ELR (cell line): ENCODE results near the gene CD276.
"Not testable (repeated sequence)": the region's sequence is repeated elsewhere in the genome, so short reads cannot be mapped to it uniquely, and the experiment has no call there.

Experiments
- DNase-seq: peaks from one replicate; pipeline ENCODE4 v3.0.0-alpha.2; 2015; ENCODE audit warnings: low read depth

CD276 gene

GRCh38 chr15:73684581-73685455 lies 635 bp downstream of the CD276 start:
- peak; percentile 69 for DNase-seq

- no peak for DNase-seq
Measured at GRCh38 chr15:73685981-73686380, 1.8 kb downstream of the CD276 start.

- DNase-seq = peak; percentile 94
Measured at GRCh38 chr15:73686781-73687256, 2.6 kb downstream of the CD276 start.

- DNase-seq = no peak
Measured at GRCh38 chr15:73687351-73687750, 3.2 kb downstream of the CD276 start.

GRCh38 chr15:73688455-73688854 lies 4.3 kb downstream of the CD276 start:
- peak; percentile 34 for DNase-seq

GRCh38 chr15:73691396-73691795 lies 7.2 kb downstream of the CD276 start:
- DNase-seq = peak; percentile 63

GRCh38 chr15:73694419-73694818 lies 10.2 kb downstream of the CD276 start:
- DNase-seq = no peak

GRCh38 chr15:73695773-73696640 lies 11.8 kb downstream of the CD276 start:
- no peak for DNase-seq

- DNase-seq = no peak
Measured at GRCh38 chr15:73696641-73697001, 12.4 kb downstream of the CD276 start.

GRCh38 chr15:73697033-73697467 lies 12.9 kb downstream of the CD276 start:
- DNase-seq = peak; percentile 91

GRCh38 chr15:73699249-73700040 lies 15.3 kb downstream of the CD276 start:
- no peak for DNase-seq

- DNase-seq = peak; percentile 80
Measured at GRCh38 chr15:73700041-73700842, 16.1 kb downstream of the CD276 start.

- not testable (repeated sequence) for DNase-seq
Measured at GRCh38 chr15:73702311-73703239, 18.4 kb downstream of the CD276 start.

- DNase-seq = not testable (repeated sequence)
Measured at GRCh38 chr15:73703601-73704000, 19.4 kb downstream of the CD276 start.

- not testable (repeated sequence) for DNase-seq
Measured at GRCh38 chr15:73704142-73704868, 20.1 kb downstream of the CD276 start.

GRCh38 chr15:73704869-73705645 lies 20.9 kb downstream of the CD276 start:
- DNase-seq = peak; percentile 64

GRCh38 chr15:73708691-73709090 lies 24.5 kb downstream of the CD276 start:
- no peak for DNase-seq

- DNase-seq = no peak
Measured at GRCh38 chr15:73709241-73709640, 25.1 kb downstream of the CD276 start.
